Trophoblast cell (in vitro differentiated cells and primary cell): Measurements from ENCODE around the gene TMCC1.

ENCODE experiments used
- DNase-seq, 2 donors: peaks; one replicate each; pipeline ENCODE4 v3.0.0-alpha.2; 2016
- H2AFZ ChIP-seq: 2 replicates; pipeline ENCODE4 v1.6.1; 2013; ENCODE audit warnings: low read length, moderate library complexity, mild to moderate bottlenecking; ENCODE audit not compliant: insufficient read depth, poor library complexity
- H2AK5ac ChIP-seq: 2 replicates; pipeline ENCODE4 v1.6.1; 2013; ENCODE audit warnings: mild to moderate bottlenecking, low read length
- H2BK120ac ChIP-seq: 2 replicates; pipeline ENCODE4 v1.6.1; 2013; ENCODE audit warnings: low read length, mild to moderate bottlenecking, moderate library complexity; ENCODE audit not compliant: insufficient read depth, poor library complexity
- H2BK12ac ChIP-seq: 2 replicates; pipeline ENCODE4 v1.6.1; 2013; ENCODE audit warnings: mild to moderate bottlenecking, low read length, moderate library complexity
- H2BK5ac ChIP-seq: 2 replicates; pipeline ENCODE4 v1.6.1; 2013; ENCODE audit warnings: low read length, low read depth, moderate library complexity, mild to moderate bottlenecking; ENCODE audit not compliant: poor library complexity
- H3K14ac ChIP-seq: 2 replicates; pipeline ENCODE4 v1.6.1; 2013; ENCODE audit warnings: mild to moderate bottlenecking, low read length
- H3K18ac ChIP-seq: 2 replicates; pipeline ENCODE4 v1.6.1; 2013; ENCODE audit warnings: mild to moderate bottlenecking, low read length
- H3K23ac ChIP-seq: 2 replicates; pipeline ENCODE4 v1.6.1; 2013; ENCODE audit warnings: low read length
- H3K27ac ChIP-seq: 2 replicates; pipeline ENCODE4 v1.5.1; 2013; ENCODE audit warnings: low read depth, mild to moderate bottlenecking, inconsistent platforms, low read length, moderate library complexity
- H3K27me3 ChIP-seq: 2 replicates; pipeline ENCODE4 v1.6.1; 2013; ENCODE audit warnings: inconsistent platforms, mild to moderate bottlenecking, low read length, moderate library complexity; ENCODE audit not compliant: insufficient read depth
- H3K36me3 ChIP-seq, 2 experiments: 1 replicate in 1 of 2; 2 replicates in 1 of 2; pipeline ENCODE4 v1.6.1; 2013; ENCODE audit warnings: low read length in 2 of 2, mild to moderate bottlenecking in 2 of 2, moderate library complexity in 1 of 2; ENCODE audit not compliant: insufficient read depth in 2 of 2, control insufficient read depth in 1 of 2
- H3K4ac ChIP-seq: 2 replicates; pipeline ENCODE4 v1.6.1; 2013; ENCODE audit warnings: low read depth, mild to moderate bottlenecking, low read length, moderate library complexity
- H3K4me1 ChIP-seq, 2 experiments: 1 replicate in 1 of 2; 2 replicates in 1 of 2; pipeline ENCODE4 v1.6.1; 2013; ENCODE audit warnings: low read length in 2 of 2, mild to moderate bottlenecking in 2 of 2, moderate library complexity in 1 of 2; ENCODE audit not compliant: insufficient read depth in 2 of 2, control insufficient read depth in 1 of 2
- H3K4me2 ChIP-seq: 2 replicates; pipeline ENCODE4 v1.6.1; 2013; ENCODE audit warnings: inconsistent platforms, mild to moderate bottlenecking, low read length, moderate library complexity
- H3K4me3 ChIP-seq: 2 replicates; pipeline ENCODE4 v1.5.1; 2013; ENCODE audit warnings: mild to moderate bottlenecking, low read depth, low read length, inconsistent platforms
- H3K79me1 ChIP-seq: one replicate; pipeline ENCODE4 v1.6.1; 2013; ENCODE audit warnings: low read length
- H3K79me2 ChIP-seq: 2 replicates; pipeline ENCODE4 v1.6.1; 2013; ENCODE audit warnings: low read length, mild to moderate bottlenecking; ENCODE audit not compliant: control insufficient read depth, insufficient read depth, poor library complexity
- H3K9ac ChIP-seq: 2 replicates; pipeline ENCODE4 v1.6.1; 2013; ENCODE audit warnings: mild to moderate bottlenecking, low read length
- H3K9me3 ChIP-seq: 2 replicates; pipeline ENCODE4 v1.6.1; 2013; ENCODE audit warnings: low read depth, mild to moderate bottlenecking, control low read depth, inconsistent platforms, low read length; ENCODE audit not compliant: insufficient read depth
- H4K12ac ChIP-seq: 2 replicates; pipeline ENCODE4 v1.6.1; 2013; ENCODE audit warnings: low read depth, mild to moderate bottlenecking, low read length, moderate library complexity
- H4K8ac ChIP-seq: 2 replicates; pipeline ENCODE4 v1.6.1; 2013; ENCODE audit warnings: low read depth, mild to moderate bottlenecking, low read length, moderate library complexity
- H4K91ac ChIP-seq: one replicate; pipeline ENCODE4 v1.6.1; 2013; ENCODE audit warnings: low read depth, mild to moderate bottlenecking, low read length, moderate library complexity
- WGBS: extraction: QIAGEN DNeasy Blood & Tissue Kit; methylation state at CpG from one replicate; pipeline ENCODE4 v1.1.7; 2013; ENCODE audit warnings: missing lambda C conversion rate; ENCODE audit not compliant: insufficient read length, insufficient coverage; ENCODE audit errors: extremely low coverage; 5-methylcytosine and 5-hydroxymethylcytosine counted together

Gene TMCC1

GRCh38 chr3:129796146-129796545 lies 97.4 kb downstream of the TMCC1 start:
- no peak overlapping the region for H3K4ac ChIP-seq
- DNase-seq = peak in 1 of 2 donors; percentile 73
- H4K12ac ChIP-seq = no peak overlapping the region
- H3K14ac ChIP-seq = no peak overlapping the region
- H3K18ac ChIP-seq = no peak overlapping the region
- peaks cover 4% of the 10 kb centered on the region for H3K79me2 ChIP-seq
- no peak overlapping the region for H2AK5ac ChIP-seq
- no peak overlapping the region for H3K4me2 ChIP-seq
- WGBS = no CpG with 5 or more reads among the region's 4 CpGs
- no peak overlapping the region for H2BK5ac ChIP-seq
- no peak overlapping the region for H3K9ac ChIP-seq
- H3K23ac ChIP-seq = no peak overlapping the region
- H3K9me3 ChIP-seq = no peaks in the 10 kb centered on the region
- H4K8ac ChIP-seq = no peak overlapping the region
- peak overlapping the region; percentile 85 for H2BK120ac ChIP-seq
- H3K4me3 ChIP-seq = no peak overlapping the region
- H3K27me3 ChIP-seq = no peaks in the 10 kb centered on the region
- peak overlapping the region; percentile 39 for H3K27ac ChIP-seq
- peaks cover 14% of the 10 kb centered on the region for H3K79me1 ChIP-seq
- no peak overlapping the region for H2AFZ ChIP-seq
- no peak overlapping the region for H4K91ac ChIP-seq
- no peaks in the 10 kb centered on the region for H3K36me3 ChIP-seq
- peaks cover 0 to 2% of the 10 kb centered on the region in 2 experiments for H3K4me1 ChIP-seq
- no peak overlapping the region for H2BK12ac ChIP-seq

GRCh38 chr3:129795186-129796010 lies 98.1 kb downstream of the TMCC1 start:
- Histone ChIP-seq H3K4me1 (peaks cover 0 to 2% of the 10 kb centered on the region in 2 experiments), H2AFZ (no peak overlapping the region), H3K23ac (no peak overlapping the region), H3K18ac (no peak overlapping the region), H3K14ac (no peak overlapping the region), H3K27me3 (no peaks in the 10 kb centered on the region), H4K8ac (no peak overlapping the region), H3K27ac (peak overlapping the region; percentile 88), H3K9me3 (no peaks in the 10 kb centered on the region), H4K12ac (no peak overlapping the region), H3K9ac (no peak overlapping the region), H3K4ac (no peak overlapping the region), H2AK5ac (no peak overlapping the region), H2BK120ac (no peak overlapping the region), H3K36me3 (no peaks in the 10 kb centered on the region), H3K79me1 (peaks cover 14% of the 10 kb centered on the region), H3K4me3 (no peak overlapping the region), H2BK12ac (no peak overlapping the region), H2BK5ac (no peak overlapping the region), H3K79me2 (peaks cover 5% of the 10 kb centered on the region), H3K4me2 (peak overlapping the region; percentile 66), H4K91ac (no peak overlapping the region)
- peak; percentile 93 to 97 for DNase-seq
- no CpG with 5 or more reads among the region's 6 CpGs for WGBS

GRCh38 chr3:129794311-129795185 lies 99.0 kb downstream of the TMCC1 start:
- no peak overlapping the region for H2AK5ac ChIP-seq
- H3K4ac ChIP-seq = peak overlapping the region; percentile 16
- no peak overlapping the region for H3K23ac ChIP-seq
- DNase-seq = peak; percentile 99
- H2BK120ac ChIP-seq = peak overlapping the region; percentile 77
- no peaks in the 10 kb centered on the region for H3K36me3 ChIP-seq
- H3K4me3 ChIP-seq = peak overlapping the region; percentile 72
- H3K14ac ChIP-seq = peak overlapping the region; percentile 43
- peak overlapping the region; percentile 58 for H3K18ac ChIP-seq
- WGBS = no CpG with 5 or more reads among the region's 14 CpGs
- H3K27me3 ChIP-seq = no peaks in the 10 kb centered on the region
- no peak overlapping the region for H4K12ac ChIP-seq
- H3K4me1 ChIP-seq = peaks cover 0 to 2% of the 10 kb centered on the region in 2 experiments
- H3K27ac ChIP-seq = peak overlapping the region; percentile 95
- peak overlapping the region; percentile 77 for H3K9ac ChIP-seq
- H2BK12ac ChIP-seq = peak overlapping the region; percentile 42
- peaks cover 5% of the 10 kb centered on the region for H3K79me2 ChIP-seq
- H3K79me1 ChIP-seq = peaks cover 14% of the 10 kb centered on the region
- H3K9me3 ChIP-seq = no peaks in the 10 kb centered on the region
- H4K8ac ChIP-seq = peak overlapping the region; percentile 15
- no peak overlapping the region for H2AFZ ChIP-seq
- peak overlapping the region; percentile 58 for H4K91ac ChIP-seq
- H2BK5ac ChIP-seq = peak overlapping the region; percentile 82
- H3K4me2 ChIP-seq = peak overlapping the region; percentile 66

- H4K91ac ChIP-seq = peak overlapping the region; percentile 58
- peak overlapping the region; percentile 77 for H3K9ac ChIP-seq
- no peaks in the 10 kb centered on the region for H3K9me3 ChIP-seq
- H3K79me2 ChIP-seq = peaks cover 5% of the 10 kb centered on the region
- peak overlapping the region; percentile 42 for H2BK12ac ChIP-seq
- no peak overlapping the region for H4K12ac ChIP-seq
- no CpG with 5 or more reads among the region's 2 CpGs for WGBS
- no peak overlapping the region for H2AFZ ChIP-seq
- H2BK5ac ChIP-seq = peak overlapping the region; percentile 71
- no peaks in the 10 kb centered on the region for H3K36me3 ChIP-seq
- no peak overlapping the region for H3K23ac ChIP-seq
- H3K27me3 ChIP-seq = no peaks in the 10 kb centered on the region
- H2BK120ac ChIP-seq = peak overlapping the region; percentile 77
- H3K4me1 ChIP-seq = peaks cover 0 to 2% of the 10 kb centered on the region in 2 experiments
- no peak overlapping the region for H2AK5ac ChIP-seq
- peak overlapping the region; percentile 16 for H3K4ac ChIP-seq
- peaks cover 14% of the 10 kb centered on the region for H3K79me1 ChIP-seq
- H3K27ac ChIP-seq = peak overlapping the region; percentile 95
- H3K14ac ChIP-seq = peak overlapping the region; percentile 3
- H3K4me3 ChIP-seq = peak overlapping the region; percentile 72
- DNase-seq = no peak
- peak overlapping the region; percentile 66 for H3K4me2 ChIP-seq
- H4K8ac ChIP-seq = peak overlapping the region; percentile 10
- H3K18ac ChIP-seq = peak overlapping the region; percentile 28
Observed at GRCh38 chr3:129793942-129794310, 99.6 kb downstream of the TMCC1 start.
